ENCODE measurements around the gene HIKESHI.

DNA sequence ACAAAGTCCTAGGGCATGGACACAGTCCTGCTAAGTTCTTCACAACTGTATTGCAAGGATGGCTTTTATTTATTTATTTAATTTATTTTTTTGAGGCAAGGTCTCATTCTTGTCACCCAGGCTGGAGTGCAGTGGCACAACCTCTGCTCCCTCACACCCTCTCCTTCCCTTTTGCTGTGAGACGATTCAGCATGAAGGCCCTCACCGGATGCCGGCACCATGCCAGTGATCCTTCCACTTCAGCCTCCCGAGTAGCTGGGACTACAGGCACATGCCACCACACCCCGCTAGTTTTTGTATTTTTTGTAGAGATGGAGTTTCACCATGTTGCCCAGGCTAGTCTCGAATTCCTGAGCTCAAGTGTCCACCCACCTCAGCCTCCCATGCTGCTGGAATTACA is 39.7 kb upstream of the HIKESHI start:
- TF ChIP-seq, protein P1, sequence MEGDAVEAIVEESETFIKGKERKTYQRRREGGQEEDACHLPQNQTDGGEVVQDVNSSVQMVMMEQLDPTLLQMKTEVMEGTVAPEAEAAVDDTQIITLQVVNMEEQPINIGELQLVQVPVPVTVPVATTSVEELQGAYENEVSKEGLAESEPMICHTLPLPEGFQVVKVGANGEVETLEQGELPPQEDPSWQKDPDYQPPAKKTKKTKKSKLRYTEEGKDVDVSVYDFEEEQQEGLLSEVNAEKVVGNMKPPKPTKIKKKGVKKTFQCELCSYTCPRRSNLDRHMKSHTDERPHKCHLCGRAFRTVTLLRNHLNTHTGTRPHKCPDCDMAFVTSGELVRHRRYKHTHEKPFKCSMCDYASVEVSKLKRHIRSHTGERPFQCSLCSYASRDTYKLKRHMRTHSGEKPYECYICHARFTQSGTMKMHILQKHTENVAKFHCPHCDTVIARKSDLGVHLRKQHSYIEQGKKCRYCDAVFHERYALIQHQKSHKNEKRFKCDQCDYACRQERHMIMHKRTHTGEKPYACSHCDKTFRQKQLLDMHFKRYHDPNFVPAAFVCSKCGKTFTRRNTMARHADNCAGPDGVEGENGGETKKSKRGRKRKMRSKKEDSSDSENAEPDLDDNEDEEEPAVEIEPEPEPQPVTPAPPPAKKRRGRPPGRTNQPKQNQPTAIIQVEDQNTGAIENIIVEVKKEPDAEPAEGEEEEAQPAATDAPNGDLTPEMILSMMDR (IDR thresholded peaks at IDR 0.05), result no peak
- TF ChIP-seq POLR2AphosphoS5 (IDR thresholded peaks at IDR 0.05), result no peak

Measured in transverse colon (tissue), 4 donors.